GM12878 (cell line): Measurements from ENCODE around the gene RAP1GAP2. TPM values are rescaled to one million over a fixed set of nuclear protein-coding genes. Genes with fewer than 3 reads are reported as not detected.

Experiments
- BCL11A ChIP-seq: IDR thresholded peaks from 2 replicates; pipeline ENCODE4 v1.6.1; 2011; ENCODE audit warnings: low read depth, low read length
- MEF2A ChIP-seq: IDR thresholded peaks from 2 replicates; pipeline ENCODE4 v1.6.1; 2011; ENCODE audit warnings: low read depth, mild to moderate bottlenecking, low read length, moderate library complexity; ENCODE audit not compliant: insufficient read depth
- MEF2B ChIP-seq: fragments of 450-650 bp; IDR thresholded peaks from 2 replicates; pipeline ENCODE4 v1.6.1; 2018; ENCODE audit warnings: mild to moderate bottlenecking, moderate library complexity; ENCODE audit not compliant: partially characterized antibody, poor library complexity, severe bottlenecking
- MTA2 ChIP-seq: fragments of 450-650 bp; IDR thresholded peaks from 2 replicates; pipeline ENCODE4 v1.6.1; 2016; ENCODE audit warnings: low read depth, mild to moderate bottlenecking, moderate library complexity
- RAD51 ChIP-seq: fragments of 450-650 bp; IDR thresholded peaks from 2 replicates; pipeline ENCODE4 v1.6.1; 2016; ENCODE audit warnings: moderate library complexity, mild to moderate bottlenecking, inconsistent platforms
- TARDBP ChIP-seq: IDR thresholded peaks from 2 replicates; pipeline ENCODE4 v1.6.1; 2016; ENCODE audit warnings: borderline replicate concordance
- TCF12 ChIP-seq: IDR thresholded peaks from 2 replicates; pipeline ENCODE4 v1.6.1; 2011; ENCODE audit warnings: low read depth, mild to moderate bottlenecking, low read length
- TCF7 ChIP-seq: IDR thresholded peaks from 2 replicates; pipeline ENCODE4 v1.6.1; 2014; ENCODE audit warnings: antibody characterized with exemption, borderline replicate concordance
- ZNF622 ChIP-seq: fragments of 450-650 bp; IDR thresholded peaks from 2 replicates; pipeline ENCODE4 v1.6.1; 2017; ENCODE audit warnings: mild to moderate bottlenecking, inconsistent platforms
- ZSCAN29 ChIP-seq: fragments of 450-650 bp; IDR thresholded peaks from 2 replicates; pipeline ENCODE4 v1.6.1; 2017; ENCODE audit warnings: mild to moderate bottlenecking, moderate library complexity
- polyA plus RNA-seq, 11 experiments: library from polyadenylated mRNA; depleted of rRNA in 4 of 11; unstranded in 6 of 11; stranded (reverse) in 5 of 11; fragments of >200 nt; fragmentation: Nextera tagmentation in 4 of 11; fragmentation: Illumina TruSeq in 1 of 11; extraction: Ambion mirVana in 4 of 11; extraction: Trizol in 1 of 11; gene quantifications; 1 replicate in 1 of 11; 2 replicates in 10 of 11; pipeline versions ENCODE4 v1.2.1 to v1.2.3, GENCODE V29; 2011 to 2016; ENCODE audit warnings: inconsistent platforms in 2 of 11, missing spikeins in 2 of 11, low read depth in 1 of 11
- total RNA-seq, 4 experiments: library from RNA; depleted of rRNA in 3 of 4; stranded (reverse); fragments of >200 nt in 3 of 4; fragmentation: Illumina TruSeq in 1 of 4; extraction: Trizol in 1 of 4; gene quantifications; 2 replicates each; pipeline versions ENCODE4 v1.2.1 to v1.2.3, GENCODE V29; 2013 to 2021
- TF ChIP-seq, protein P1 (sequence below): fragments of 450-650 bp; formaldehyde crosslinking; IDR thresholded peaks from 2 replicates; pipeline ENCODE4 v1.4.0; 2020; ENCODE audit warnings: mild to moderate bottlenecking, moderate library complexity
- TF ChIP-seq, protein P2 (sequence below): IDR thresholded peaks from 2 replicates; pipeline ENCODE4 v1.6.1; 2012; ENCODE audit warnings: low read length, inconsistent platforms
- TF ChIP-seq, protein P3 (sequence below): fragments of 450-650 bp; IDR thresholded peaks from 2 replicates; pipeline ENCODE4 v1.6.1; 2017; ENCODE audit warnings: mild to moderate bottlenecking
- TF ChIP-seq, protein P4 (sequence below): fragments of 450-650 bp; IDR thresholded peaks from 2 replicates; pipeline ENCODE4 v1.6.1; 2017; ENCODE audit warnings: mild to moderate bottlenecking, moderate library complexity

RAP1GAP2 gene
- total and polyA plus RNA-seq, 10 of the 15 experiments (the other 5 are each of a cell fraction or from before 2014, with no cell fraction given), result 0.03 to 0.95 (median 0.49) TPM; not detected in 2

DNA sequence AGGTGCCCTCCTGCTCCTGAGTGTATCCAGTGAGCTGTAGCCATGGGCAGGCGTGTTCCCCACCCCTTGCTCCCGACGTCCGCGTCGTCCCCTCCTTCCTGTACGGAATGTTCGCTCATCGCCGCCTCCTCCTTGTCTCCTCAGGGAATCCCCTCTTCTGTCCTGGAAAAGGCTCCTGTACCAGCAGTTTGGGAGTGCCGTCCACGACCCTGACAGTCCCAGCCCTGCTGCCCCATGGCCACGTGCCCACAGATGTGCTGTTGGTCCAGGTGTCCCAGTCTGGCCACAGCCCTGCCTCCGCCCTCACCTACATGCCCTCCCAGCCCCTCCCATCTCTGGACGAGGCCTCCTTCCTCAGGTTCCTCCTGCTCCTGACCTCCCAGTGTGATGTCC lies 237.0 kb downstream of the RAP1GAP2 start (continued):
- TF ChIP-seq, protein P1, sequence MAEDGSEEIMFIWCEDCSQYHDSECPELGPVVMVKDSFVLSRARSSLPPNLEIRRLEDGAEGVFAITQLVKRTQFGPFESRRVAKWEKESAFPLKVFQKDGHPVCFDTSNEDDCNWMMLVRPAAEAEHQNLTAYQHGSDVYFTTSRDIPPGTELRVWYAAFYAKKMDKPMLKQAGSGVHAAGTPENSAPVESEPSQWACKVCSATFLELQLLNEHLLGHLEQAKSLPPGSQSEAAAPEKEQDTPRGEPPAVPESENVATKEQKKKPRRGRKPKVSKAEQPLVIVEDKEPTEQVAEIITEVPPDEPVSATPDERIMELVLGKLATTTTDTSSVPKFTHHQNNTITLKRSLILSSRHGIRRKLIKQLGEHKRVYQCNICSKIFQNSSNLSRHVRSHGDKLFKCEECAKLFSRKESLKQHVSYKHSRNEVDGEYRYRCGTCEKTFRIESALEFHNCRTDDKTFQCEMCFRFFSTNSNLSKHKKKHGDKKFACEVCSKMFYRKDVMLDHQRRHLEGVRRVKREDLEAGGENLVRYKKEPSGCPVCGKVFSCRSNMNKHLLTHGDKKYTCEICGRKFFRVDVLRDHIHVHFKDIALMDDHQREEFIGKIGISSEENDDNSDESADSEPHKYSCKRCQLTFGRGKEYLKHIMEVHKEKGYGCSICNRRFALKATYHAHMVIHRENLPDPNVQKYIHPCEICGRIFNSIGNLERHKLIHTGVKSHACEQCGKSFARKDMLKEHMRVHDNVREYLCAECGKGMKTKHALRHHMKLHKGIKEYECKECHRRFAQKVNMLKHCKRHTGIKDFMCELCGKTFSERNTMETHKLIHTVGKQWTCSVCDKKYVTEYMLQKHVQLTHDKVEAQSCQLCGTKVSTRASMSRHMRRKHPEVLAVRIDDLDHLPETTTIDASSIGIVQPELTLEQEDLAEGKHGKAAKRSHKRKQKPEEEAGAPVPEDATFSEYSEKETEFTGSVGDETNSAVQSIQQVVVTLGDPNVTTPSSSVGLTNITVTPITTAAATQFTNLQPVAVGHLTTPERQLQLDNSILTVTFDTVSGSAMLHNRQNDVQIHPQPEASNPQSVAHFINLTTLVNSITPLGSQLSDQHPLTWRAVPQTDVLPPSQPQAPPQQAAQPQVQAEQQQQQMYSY (CRISPR knock-in tag), result no peak
- TF ChIP-seq MTA2 (no peak), BCL11A (no peak), ZSCAN29 (no peak), TCF7 (no peak), ZNF622 (no peak), RAD51 (no peak), MEF2B (no peak), TCF12 (no peak), TARDBP (no peak), MEF2A (no peak)
- TF ChIP-seq, protein P2, sequence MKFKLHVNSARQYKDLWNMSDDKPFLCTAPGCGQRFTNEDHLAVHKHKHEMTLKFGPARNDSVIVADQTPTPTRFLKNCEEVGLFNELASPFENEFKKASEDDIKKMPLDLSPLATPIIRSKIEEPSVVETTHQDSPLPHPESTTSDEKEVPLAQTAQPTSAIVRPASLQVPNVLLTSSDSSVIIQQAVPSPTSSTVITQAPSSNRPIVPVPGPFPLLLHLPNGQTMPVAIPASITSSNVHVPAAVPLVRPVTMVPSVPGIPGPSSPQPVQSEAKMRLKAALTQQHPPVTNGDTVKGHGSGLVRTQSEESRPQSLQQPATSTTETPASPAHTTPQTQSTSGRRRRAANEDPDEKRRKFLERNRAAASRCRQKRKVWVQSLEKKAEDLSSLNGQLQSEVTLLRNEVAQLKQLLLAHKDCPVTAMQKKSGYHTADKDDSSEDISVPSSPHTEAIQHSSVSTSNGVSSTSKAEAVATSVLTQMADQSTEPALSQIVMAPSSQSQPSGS, result no peak
- TF ChIP-seq, protein P3, sequence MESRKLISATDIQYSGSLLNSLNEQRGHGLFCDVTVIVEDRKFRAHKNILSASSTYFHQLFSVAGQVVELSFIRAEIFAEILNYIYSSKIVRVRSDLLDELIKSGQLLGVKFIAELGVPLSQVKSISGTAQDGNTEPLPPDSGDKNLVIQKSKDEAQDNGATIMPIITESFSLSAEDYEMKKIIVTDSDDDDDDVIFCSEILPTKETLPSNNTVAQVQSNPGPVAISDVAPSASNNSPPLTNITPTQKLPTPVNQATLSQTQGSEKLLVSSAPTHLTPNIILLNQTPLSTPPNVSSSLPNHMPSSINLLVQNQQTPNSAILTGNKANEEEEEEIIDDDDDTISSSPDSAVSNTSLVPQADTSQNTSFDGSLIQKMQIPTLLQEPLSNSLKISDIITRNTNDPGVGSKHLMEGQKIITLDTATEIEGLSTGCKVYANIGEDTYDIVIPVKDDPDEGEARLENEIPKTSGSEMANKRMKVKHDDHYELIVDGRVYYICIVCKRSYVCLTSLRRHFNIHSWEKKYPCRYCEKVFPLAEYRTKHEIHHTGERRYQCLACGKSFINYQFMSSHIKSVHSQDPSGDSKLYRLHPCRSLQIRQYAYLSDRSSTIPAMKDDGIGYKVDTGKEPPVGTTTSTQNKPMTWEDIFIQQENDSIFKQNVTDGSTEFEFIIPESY, result no peak
- TF ChIP-seq, protein P4, sequence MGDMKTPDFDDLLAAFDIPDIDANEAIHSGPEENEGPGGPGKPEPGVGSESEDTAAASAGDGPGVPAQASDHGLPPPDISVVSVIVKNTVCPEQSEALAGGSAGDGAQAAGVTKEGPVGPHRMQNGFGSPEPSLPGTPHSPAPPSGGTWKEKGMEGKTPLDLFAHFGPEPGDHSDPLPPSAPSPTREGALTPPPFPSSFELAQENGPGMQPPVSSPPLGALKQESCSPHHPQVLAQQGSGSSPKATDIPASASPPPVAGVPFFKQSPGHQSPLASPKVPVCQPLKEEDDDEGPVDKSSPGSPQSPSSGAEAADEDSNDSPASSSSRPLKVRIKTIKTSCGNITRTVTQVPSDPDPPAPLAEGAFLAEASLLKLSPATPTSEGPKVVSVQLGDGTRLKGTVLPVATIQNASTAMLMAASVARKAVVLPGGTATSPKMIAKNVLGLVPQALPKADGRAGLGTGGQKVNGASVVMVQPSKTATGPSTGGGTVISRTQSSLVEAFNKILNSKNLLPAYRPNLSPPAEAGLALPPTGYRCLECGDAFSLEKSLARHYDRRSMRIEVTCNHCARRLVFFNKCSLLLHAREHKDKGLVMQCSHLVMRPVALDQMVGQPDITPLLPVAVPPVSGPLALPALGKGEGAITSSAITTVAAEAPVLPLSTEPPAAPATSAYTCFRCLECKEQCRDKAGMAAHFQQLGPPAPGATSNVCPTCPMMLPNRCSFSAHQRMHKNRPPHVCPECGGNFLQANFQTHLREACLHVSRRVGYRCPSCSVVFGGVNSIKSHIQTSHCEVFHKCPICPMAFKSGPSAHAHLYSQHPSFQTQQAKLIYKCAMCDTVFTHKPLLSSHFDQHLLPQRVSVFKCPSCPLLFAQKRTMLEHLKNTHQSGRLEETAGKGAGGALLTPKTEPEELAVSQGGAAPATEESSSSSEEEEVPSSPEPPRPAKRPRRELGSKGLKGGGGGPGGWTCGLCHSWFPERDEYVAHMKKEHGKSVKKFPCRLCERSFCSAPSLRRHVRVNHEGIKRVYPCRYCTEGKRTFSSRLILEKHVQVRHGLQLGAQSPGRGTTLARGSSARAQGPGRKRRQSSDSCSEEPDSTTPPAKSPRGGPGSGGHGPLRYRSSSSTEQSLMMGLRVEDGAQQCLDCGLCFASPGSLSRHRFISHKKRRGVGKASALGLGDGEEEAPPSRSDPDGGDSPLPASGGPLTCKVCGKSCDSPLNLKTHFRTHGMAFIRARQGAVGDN, result no peak
